ENCODE measurements around the gene RAD51AP2.

Gene RAD51AP2

DNA sequence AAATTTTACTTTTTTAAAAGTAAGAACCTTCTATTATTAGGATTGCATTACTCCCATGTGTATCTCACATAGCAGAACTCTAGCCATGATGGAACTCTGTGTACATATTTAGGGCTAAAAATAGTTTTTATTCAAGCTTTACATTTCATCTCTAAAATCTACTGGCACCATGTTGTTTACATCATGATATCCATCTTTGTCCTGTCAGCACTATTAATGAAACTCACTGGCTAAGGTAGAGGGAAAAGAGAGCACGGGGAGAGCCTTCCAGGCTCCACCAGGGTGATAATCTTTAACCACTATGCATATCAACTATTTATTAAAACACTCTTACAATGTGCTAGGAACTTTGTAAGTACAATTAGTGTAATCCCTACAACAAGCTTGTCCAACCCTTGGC, 34.7 kb downstream of the RAD51AP2 start:
- TF ChIP-seq, protein P1, sequence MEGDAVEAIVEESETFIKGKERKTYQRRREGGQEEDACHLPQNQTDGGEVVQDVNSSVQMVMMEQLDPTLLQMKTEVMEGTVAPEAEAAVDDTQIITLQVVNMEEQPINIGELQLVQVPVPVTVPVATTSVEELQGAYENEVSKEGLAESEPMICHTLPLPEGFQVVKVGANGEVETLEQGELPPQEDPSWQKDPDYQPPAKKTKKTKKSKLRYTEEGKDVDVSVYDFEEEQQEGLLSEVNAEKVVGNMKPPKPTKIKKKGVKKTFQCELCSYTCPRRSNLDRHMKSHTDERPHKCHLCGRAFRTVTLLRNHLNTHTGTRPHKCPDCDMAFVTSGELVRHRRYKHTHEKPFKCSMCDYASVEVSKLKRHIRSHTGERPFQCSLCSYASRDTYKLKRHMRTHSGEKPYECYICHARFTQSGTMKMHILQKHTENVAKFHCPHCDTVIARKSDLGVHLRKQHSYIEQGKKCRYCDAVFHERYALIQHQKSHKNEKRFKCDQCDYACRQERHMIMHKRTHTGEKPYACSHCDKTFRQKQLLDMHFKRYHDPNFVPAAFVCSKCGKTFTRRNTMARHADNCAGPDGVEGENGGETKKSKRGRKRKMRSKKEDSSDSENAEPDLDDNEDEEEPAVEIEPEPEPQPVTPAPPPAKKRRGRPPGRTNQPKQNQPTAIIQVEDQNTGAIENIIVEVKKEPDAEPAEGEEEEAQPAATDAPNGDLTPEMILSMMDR (IDR thresholded peaks at IDR 0.05; ENCODE audit: insufficient read depth, low read depth, low read length, missing control alignments): no peak
- DNase-seq (ENCODE audit: low read depth): no peak
- no peak overlapping the region for H3K4me3 ChIP-seq (ENCODE audit: low read depth, low read length)

DNA sequence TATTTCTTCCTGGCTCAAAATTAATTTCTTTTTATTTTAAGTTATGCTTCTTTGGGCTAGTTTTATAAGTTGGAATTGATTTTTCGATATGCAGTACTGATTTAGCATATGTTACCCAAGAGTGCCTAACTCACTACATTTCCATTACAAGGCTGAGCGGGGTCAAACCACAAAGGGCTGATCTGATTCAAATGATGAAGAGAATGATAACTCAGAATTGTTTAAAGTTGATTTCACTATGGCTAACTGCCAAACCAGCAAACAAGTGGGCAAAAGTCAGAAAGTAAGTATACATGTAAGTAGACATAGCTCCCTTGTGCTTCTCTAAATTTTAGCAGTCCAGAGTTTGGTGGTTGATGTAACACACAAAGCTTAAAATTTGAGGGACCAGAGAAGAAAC, 35.6 kb downstream of the RAD51AP2 start:
- TF ChIP-seq, protein P1 (IDR thresholded peaks at IDR 0.05; ENCODE audit: insufficient read depth, low read depth, low read length, missing control alignments): no peak
- no peak for DNase-seq (ENCODE audit: low read depth)
- no peak overlapping the region for H3K4me3 ChIP-seq (ENCODE audit: low read depth, low read length)

DNA sequence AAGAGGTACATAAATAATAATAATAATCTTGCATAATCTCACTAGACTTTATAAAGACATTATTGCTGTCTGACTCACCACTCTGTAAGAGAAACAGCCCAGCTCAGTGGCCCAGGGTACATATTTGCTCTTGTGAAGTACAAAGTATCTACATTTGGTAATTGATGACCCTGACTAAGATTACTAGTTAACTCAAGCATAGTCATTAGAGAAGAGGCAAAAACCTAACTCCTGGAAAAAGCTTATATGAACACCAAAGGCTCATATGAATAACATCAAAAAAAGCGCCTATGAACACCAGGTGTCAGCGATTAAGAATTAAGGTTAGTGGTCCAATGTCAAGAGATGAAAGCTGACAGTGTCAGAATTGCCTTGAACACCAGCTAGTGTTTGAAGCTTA, 38.4 kb downstream of the RAD51AP2 start:
- TF ChIP-seq, protein P1 (IDR thresholded peaks at IDR 0.05; ENCODE audit: insufficient read depth, low read depth, low read length, missing control alignments): no peak
- no peak for DNase-seq (ENCODE audit: low read depth)
- H3K4me3 ChIP-seq (ENCODE audit: low read depth, low read length): no peak overlapping the region

DNA sequence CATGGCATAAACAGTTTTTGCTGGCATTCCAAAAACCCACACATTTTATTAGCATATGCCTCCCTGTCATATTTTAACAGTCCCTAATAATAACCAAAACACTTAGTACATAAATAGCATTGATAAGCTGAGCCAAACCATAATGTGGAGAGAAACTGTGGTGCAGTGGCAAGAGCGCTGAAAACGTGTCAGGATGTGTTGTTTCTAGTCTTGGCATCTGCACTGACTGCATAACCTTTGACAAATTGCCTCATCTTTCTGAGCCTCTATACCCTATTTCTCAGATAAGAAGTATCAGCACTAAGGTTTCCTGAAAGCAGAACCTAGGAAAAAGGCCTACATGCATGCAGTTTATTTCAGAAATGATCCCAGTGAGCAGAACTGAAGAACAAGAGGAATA, 41.4 kb downstream of the RAD51AP2 start:
- no peak for DNase-seq (ENCODE audit: low read depth)
- no peak overlapping the region for H3K4me3 ChIP-seq (ENCODE audit: low read depth, low read length)
- TF ChIP-seq, protein P1 (IDR thresholded peaks at IDR 0.05; ENCODE audit: insufficient read depth, low read depth, low read length, missing control alignments): no peak

DNA sequence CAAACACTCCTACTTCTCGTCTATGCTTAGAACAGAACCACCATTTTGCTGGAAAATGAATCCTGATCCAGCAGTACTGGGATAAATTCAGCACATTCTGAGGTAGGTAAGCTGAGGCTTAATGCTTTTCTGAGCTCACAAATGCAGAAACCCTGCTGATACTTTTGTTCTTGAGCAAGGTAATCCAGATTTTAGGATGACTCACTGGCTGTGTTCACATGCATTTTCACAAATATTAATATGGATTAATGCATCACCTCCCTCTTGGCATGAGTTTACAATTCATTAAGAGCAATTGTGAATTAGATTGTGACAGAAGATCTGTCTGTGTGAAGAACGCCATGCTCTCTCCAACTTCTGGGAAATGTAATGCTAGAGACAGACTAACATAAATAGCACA, 42.2 kb downstream of the RAD51AP2 start:
- TF ChIP-seq, protein P1 (IDR thresholded peaks at IDR 0.05; ENCODE audit: insufficient read depth, low read depth, low read length, missing control alignments): no peak
- no peak overlapping the region for H3K4me3 ChIP-seq (ENCODE audit: low read depth, low read length)
- DNase-seq (ENCODE audit: low read depth): no peak

DNA sequence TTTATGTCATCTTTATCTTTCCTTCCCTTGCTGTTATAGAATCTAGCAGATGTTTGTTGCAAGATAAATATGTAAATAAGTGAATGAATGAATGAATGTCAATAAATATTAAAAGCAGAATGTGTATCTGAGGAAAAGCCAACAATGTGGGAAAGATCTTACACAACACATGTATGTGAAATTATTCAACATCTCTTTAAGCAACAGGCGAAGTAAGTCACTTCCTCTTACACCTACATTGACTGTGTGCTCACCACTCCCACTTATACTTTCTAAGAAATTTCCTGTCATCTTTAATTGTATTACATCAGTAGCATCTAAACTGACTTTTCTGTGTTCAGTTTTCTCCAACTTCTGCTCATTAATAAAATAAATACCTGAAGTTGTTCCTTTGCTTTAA, 43.0 kb downstream of the RAD51AP2 start:
- TF ChIP-seq, protein P1 (IDR thresholded peaks at IDR 0.05; ENCODE audit: insufficient read depth, low read depth, low read length, missing control alignments): no peak
- H3K4me3 ChIP-seq (ENCODE audit: low read depth, low read length): no peak overlapping the region
- DNase-seq (ENCODE audit: low read depth): no peak

DNA sequence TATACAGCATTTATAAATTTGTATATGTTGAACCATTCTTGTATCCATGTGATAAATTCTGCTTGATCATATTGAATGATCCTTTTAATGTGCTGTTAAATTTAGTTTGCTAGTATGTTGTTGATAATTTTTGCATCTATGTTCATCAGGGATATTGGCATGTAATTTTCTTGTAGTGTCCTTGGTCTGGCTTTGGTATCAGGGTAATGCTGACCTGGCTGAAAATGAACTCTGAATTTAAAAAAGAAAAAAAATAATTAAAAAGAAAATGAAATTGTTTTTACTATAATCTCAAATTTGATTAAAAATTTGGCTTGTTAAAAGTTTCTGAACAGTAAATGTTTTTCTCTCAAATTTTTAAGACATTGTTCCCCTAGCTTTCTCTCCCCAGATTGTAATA, 46.3 kb downstream of the RAD51AP2 start:
- no peak for DNase-seq (ENCODE audit: low read depth)
- TF ChIP-seq, protein P1 (IDR thresholded peaks at IDR 0.05; ENCODE audit: insufficient read depth, low read depth, low read length, missing control alignments): no peak
- no peak overlapping the region for H3K4me3 ChIP-seq (ENCODE audit: low read depth, low read length)

Data from GM12865 (cell line).